Loucy (cell line): Measurements from ENCODE around the gene DCAF10.

ENCODE experiments used
- H2AFZ ChIP-seq: fragments of 200-600 bp; sonication (generic); 2 replicates; pipeline ENCODE4 v1.6.0; 2016; ENCODE audit warnings: antibody characterized with exemption, mild to moderate bottlenecking, low read length, moderate library complexity
- H3F3A ChIP-seq: fragments of 200-600 bp; 2 replicates; pipeline ENCODE4 v1.6.0; 2016; ENCODE audit warnings: antibody characterized with exemption, low read depth, mild to moderate bottlenecking
- H3K27me3 ChIP-seq: fragments of 200-600 bp; sonication (generic); 2 replicates; pipeline ENCODE4 v1.6.1; 2014; ENCODE audit warnings: low read length, mild to moderate bottlenecking; ENCODE audit not compliant: insufficient read depth, poor library complexity, severe bottlenecking
- H3K36me3 ChIP-seq: fragments of 200-600 bp; sonication (generic); 2 replicates; pipeline ENCODE4 v1.6.1; 2016; ENCODE audit warnings: low read length; ENCODE audit not compliant: insufficient read depth
- H3K4me1 ChIP-seq: fragments of 200-600 bp; sonication (generic); 2 replicates; pipeline ENCODE4 v1.5.1; 2014; ENCODE audit warnings: low read length, mild to moderate bottlenecking; ENCODE audit not compliant: insufficient read depth, poor library complexity, severe bottlenecking
- H3K4me2 ChIP-seq: fragments of 200-600 bp; sonication (generic); 2 replicates; pipeline ENCODE4 v1.6.0; 2014; ENCODE audit warnings: antibody characterized with exemption, low read length, low read depth, mild to moderate bottlenecking; ENCODE audit not compliant: poor library complexity, severe bottlenecking
- H3K4me3 ChIP-seq: fragments of 200-600 bp; sonication (generic); 2 replicates; pipeline ENCODE4 v1.5.1; 2014; ENCODE audit warnings: low read length, mild to moderate bottlenecking, mixed read lengths; ENCODE audit not compliant: poor library complexity, severe bottlenecking
- H3K79me2 ChIP-seq: fragments of 200-600 bp; sonication (generic); 2 replicates; pipeline ENCODE4 v1.6.1; 2014; ENCODE audit warnings: low read length; ENCODE audit not compliant: insufficient read depth
- H3K9ac ChIP-seq: fragments of 200-600 bp; sonication (generic); 2 replicates; pipeline ENCODE4 v1.6.0; 2014; ENCODE audit warnings: mild to moderate bottlenecking, low read depth, low read length, moderate library complexity; ENCODE audit not compliant: poor library complexity, severe bottlenecking
- H3K9me2 ChIP-seq: fragments of 200-600 bp; sonication (generic); replicated peaks from 2 replicates; pipeline ENCODE4 v1.6.1; 2016; ENCODE audit warnings: low read depth, low read length, mixed read lengths
- H3K9me3 ChIP-seq: fragments of 200-600 bp; sonication (generic); 2 replicates; pipeline ENCODE4 v1.6.1; 2014; ENCODE audit warnings: mild to moderate bottlenecking, antibody characterized with exemption, low read length, low read depth; ENCODE audit not compliant: insufficient read depth
- H4K20me1 ChIP-seq: fragments of 200-600 bp; sonication (generic); 2 replicates; pipeline ENCODE4 v1.6.0; 2014; ENCODE audit warnings: antibody characterized with exemption, low read length, mild to moderate bottlenecking; ENCODE audit not compliant: insufficient read depth, poor library complexity, severe bottlenecking
- EZH2phosphoT487 ChIP-seq: fragments of 200-600 bp; IDR thresholded peaks from 2 replicates; pipeline ENCODE4 v1.6.1; 2018; ENCODE audit warnings: antibody characterized with exemption, mild to moderate bottlenecking, moderate library complexity, borderline replicate concordance
- TF ChIP-seq, protein P1 (sequence below): fragments of 200-600 bp; sonication (generic); conservative IDR thresholded peaks from 2 replicates; pipeline ENCODE4 v1.5.1; 2014; ENCODE audit warnings: mild to moderate bottlenecking, antibody characterized with exemption, low read length

DCAF10 gene

DNA sequence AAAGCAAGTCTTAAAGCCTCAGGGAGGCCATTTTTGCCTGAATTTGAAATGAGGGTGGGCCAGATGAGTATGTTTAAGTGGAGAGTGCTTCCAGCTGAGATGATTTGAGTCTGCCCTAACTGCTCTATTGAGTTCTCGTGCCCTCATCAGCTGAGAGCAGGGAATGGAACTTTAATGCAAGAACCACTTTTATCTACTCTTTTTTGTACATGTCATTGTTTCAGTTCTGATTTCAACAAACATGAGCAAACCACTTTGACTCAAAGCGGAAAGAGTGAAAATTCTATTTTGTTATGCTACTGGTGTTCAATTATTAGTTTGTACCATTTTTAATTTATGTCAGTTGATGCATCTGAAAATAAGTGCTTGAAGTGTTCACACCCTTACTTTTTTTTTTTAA, 35.8 kb downstream of the DCAF10 start:
- no peak overlapping the region for H3K4me2 ChIP-seq
- no peak overlapping the region for H3K9ac ChIP-seq
- H4K20me1 ChIP-seq, result no peaks in the 10 kb centered on the region
- peaks cover 3% of the 10 kb centered on the region; the same call in 1 of the 2 replicates for H3K36me3 ChIP-seq
- no peak overlapping the region for H2AFZ ChIP-seq
- no peaks in the 10 kb centered on the region for H3K9me2 ChIP-seq
- no peak overlapping the region for H3K4me3 ChIP-seq
- H3K27me3 ChIP-seq, result no peaks in the 10 kb centered on the region
- H3K4me1 ChIP-seq, result peaks cover 3% of the 10 kb centered on the region
- H3K79me2 ChIP-seq, result no peaks in the 10 kb centered on the region
- no peaks in the 10 kb centered on the region for H3F3A ChIP-seq
- H3K9me3 ChIP-seq, result no peaks in the 10 kb centered on the region
- TF ChIP-seq, protein P1, sequence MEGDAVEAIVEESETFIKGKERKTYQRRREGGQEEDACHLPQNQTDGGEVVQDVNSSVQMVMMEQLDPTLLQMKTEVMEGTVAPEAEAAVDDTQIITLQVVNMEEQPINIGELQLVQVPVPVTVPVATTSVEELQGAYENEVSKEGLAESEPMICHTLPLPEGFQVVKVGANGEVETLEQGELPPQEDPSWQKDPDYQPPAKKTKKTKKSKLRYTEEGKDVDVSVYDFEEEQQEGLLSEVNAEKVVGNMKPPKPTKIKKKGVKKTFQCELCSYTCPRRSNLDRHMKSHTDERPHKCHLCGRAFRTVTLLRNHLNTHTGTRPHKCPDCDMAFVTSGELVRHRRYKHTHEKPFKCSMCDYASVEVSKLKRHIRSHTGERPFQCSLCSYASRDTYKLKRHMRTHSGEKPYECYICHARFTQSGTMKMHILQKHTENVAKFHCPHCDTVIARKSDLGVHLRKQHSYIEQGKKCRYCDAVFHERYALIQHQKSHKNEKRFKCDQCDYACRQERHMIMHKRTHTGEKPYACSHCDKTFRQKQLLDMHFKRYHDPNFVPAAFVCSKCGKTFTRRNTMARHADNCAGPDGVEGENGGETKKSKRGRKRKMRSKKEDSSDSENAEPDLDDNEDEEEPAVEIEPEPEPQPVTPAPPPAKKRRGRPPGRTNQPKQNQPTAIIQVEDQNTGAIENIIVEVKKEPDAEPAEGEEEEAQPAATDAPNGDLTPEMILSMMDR, result no peak
- no peak for TF ChIP-seq EZH2phosphoT487

DNA sequence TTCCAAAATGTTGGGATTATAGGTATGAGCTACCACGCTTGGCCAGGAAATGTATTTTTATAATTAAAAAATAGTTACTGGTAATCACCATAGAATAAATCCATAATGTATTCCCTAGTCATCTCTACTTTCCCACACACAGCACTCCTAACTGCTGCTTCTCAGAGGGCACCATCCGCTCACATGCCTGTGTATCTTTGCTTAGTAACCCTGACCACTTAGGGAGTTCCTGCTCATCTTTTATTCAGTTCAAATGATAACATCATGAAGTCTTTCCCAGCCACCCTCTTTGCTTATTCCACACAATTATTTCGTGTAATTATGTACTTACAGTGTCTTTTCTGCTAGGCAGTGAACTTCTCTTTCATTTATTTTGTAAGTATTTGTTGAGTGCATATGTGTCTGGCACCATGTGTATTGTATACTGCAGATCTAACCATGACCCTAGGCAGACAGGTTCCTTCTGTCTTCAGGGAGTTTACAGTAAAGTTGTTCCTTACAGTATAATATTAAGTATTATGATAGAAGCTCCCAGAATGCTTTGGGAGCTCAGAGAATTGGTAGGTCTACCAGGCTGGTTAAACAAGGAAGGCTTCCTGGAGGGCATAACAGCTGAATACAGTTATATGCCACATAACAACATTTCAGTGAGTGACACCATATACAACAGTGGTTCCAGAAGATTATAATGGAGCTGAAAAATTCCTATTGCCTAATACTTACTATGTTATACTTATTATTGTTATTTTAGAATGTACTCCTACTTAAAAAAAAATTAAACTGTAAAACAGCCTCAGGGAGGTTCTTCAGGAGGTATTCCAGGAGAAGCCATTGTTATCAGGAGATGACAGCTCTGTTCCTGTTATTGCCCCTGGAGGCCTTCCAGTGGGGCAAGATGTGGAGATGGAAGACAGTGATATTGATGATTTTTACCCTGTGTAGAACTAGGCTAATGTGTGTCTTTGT, 39.2 kb downstream of the DCAF10 start:
- no peaks in the 10 kb centered on the region for H3K9me3 ChIP-seq
- H3F3A ChIP-seq, result no peaks in the 10 kb centered on the region
- no peak overlapping the region for H3K4me2 ChIP-seq
- peaks cover 3% of the 10 kb centered on the region for H3K4me1 ChIP-seq
- H4K20me1 ChIP-seq, result no peaks in the 10 kb centered on the region
- peaks cover 10% of the 10 kb centered on the region; the same call in 1 of the 2 replicates for H3K36me3 ChIP-seq
- no peaks in the 10 kb centered on the region for H3K27me3 ChIP-seq
- no peak overlapping the region for H3K4me3 ChIP-seq
- H2AFZ ChIP-seq, result no peak overlapping the region
- H3K79me2 ChIP-seq, result no peaks in the 10 kb centered on the region
- H3K9ac ChIP-seq, result no peak overlapping the region
- no peak for TF ChIP-seq EZH2phosphoT487
- H3K9me2 ChIP-seq, result no peaks in the 10 kb centered on the region

DNA sequence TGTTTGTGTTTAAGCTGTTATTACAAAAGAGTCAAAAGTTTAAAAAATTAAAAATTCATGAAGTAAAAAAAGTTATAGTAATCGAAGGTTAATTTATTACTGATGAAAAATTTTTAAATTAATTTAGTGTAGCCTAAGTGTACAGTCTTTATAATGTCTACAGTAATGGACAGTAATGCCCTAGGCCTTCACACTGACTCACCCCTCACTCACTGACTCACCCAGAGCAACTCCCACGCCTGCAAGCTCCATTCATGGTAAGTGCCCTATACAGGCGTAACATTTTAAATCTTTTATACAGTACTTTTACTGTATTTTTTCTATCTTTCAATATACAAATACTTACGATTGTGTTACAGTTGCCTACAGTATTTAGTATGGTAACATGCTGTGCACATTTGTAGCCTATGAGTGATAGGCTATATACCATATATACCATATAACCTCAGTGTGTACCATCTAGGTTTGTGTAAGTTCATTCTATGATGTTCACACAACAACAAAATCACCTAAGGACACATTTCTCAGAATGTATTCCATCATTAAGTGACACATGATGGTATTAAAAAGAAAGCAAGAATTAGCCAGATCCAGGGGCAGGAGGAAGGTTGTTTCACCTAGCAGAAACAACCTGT, 40.1 kb downstream of the DCAF10 start:
- Histone ChIP-seq H3K9me2 (no peaks in the 10 kb centered on the region), H2AFZ (no peak overlapping the region), H3K9ac (no peak overlapping the region), H3K9me3 (no peaks in the 10 kb centered on the region), H3K79me2 (no peaks in the 10 kb centered on the region), H3K36me3 (peaks cover 10% of the 10 kb centered on the region; the same call in 1 of the 2 replicates), H3K27me3 (no peaks in the 10 kb centered on the region), H3K4me2 (no peak overlapping the region), H3K4me3 (no peak overlapping the region), H3F3A (no peaks in the 10 kb centered on the region), H4K20me1 (no peaks in the 10 kb centered on the region), H3K4me1 (peaks cover 3% of the 10 kb centered on the region)
- no peak for TF ChIP-seq EZH2phosphoT487
- TF ChIP-seq, protein P1, result no peak
